Left ventricle myocardium inferior (tissue), 1 donor: Measurements from ENCODE around the gene FZD1. TPM values are rescaled to one million over a fixed set of nuclear protein-coding genes. Genes with fewer than 3 reads are reported as not detected.

Experiments
- DNase-seq: peaks from one replicate; pipeline ENCODE4 v3.0.0-alpha.2; 2020
- H3K27ac ChIP-seq: fragments of 200-600 bp; replicated peaks from 2 replicates; pipeline ENCODE4 v1.8.0; 2021
- H3K27me3 ChIP-seq: fragments of 200-600 bp; 2 replicates; pipeline ENCODE4 v1.8.0; 2021; ENCODE audit warnings: low read depth
- H3K36me3 ChIP-seq: fragments of 200-600 bp; 2 replicates; pipeline ENCODE4 v1.8.0; 2021
- H3K4me1 ChIP-seq: fragments of 200-600 bp; 2 replicates; pipeline ENCODE4 v1.8.0; 2021
- H3K4me3 ChIP-seq: fragments of 200-600 bp; 2 replicates; pipeline ENCODE4 v1.8.0; 2021; ENCODE audit warnings: mild to moderate bottlenecking, moderate library complexity
- H3K9me3 ChIP-seq: fragments of 200-600 bp; replicated peaks from 2 replicates; pipeline ENCODE4 v1.8.0; 2021
- intact Hi-C: fragments of 100-400 bp; cut with micrococcal nuclease; formaldehyde crosslinking; loops from one replicate; pipeline ENCODE4 v1.11.0; 2022
- total RNA-seq: library from RNA; stranded (reverse); fragmentation: NEBNext Ultra II Directional; extraction: Animal tissue kit (Norgen Biotek cat#: 25700); gene quantifications from one replicate; pipeline ENCODE4 v1.2.1, GENCODE V29; 2021
- TF ChIP-seq, protein P1 (sequence below): fragments of 200-600 bp; IDR thresholded peaks from 2 replicates; pipeline ENCODE4 v1.8.0; 2021; ENCODE audit warnings: antibody characterized with exemption, mild to moderate bottlenecking, borderline replicate concordance
- donor health status: DM: no; HTN: yes; CAD: no; lungs with severe emphysema.

FZD1 gene
- total RNA-seq, 1 donor from 2014 or later: 14.1 TPM

DNA sequence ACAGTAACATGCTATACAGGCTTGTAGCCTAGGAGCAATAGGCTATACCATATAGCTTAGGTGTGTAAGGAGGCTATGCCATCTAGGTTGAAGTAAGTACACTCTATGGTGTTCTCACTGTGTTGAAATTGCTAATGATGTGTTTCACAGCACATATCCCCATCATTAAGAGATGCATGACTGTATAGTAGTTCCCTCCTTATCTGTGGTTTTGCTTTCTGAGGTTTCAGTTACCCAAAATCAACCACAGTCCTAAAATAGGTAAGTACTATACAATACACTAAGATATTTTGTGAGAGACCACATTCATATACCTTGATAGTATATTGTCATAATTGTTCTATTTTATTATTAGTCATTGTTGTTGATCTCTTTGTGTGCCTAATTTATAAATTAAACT is 12.7 kb downstream of the FZD1 start:
- H3K36me3 ChIP-seq: no peaks in the 10 kb centered on the region
- H3K4me3 ChIP-seq: no peak overlapping the region
- H3K27ac ChIP-seq: no peak overlapping the region
- H3K9me3 ChIP-seq: no peaks in the 10 kb centered on the region
- no peak for DNase-seq
- intact Hi-C loops: no loop called here
- no peaks in the 10 kb centered on the region for H3K4me1 ChIP-seq
- H3K27me3 ChIP-seq: no peaks in the 10 kb centered on the region
- TF ChIP-seq, protein P1, sequence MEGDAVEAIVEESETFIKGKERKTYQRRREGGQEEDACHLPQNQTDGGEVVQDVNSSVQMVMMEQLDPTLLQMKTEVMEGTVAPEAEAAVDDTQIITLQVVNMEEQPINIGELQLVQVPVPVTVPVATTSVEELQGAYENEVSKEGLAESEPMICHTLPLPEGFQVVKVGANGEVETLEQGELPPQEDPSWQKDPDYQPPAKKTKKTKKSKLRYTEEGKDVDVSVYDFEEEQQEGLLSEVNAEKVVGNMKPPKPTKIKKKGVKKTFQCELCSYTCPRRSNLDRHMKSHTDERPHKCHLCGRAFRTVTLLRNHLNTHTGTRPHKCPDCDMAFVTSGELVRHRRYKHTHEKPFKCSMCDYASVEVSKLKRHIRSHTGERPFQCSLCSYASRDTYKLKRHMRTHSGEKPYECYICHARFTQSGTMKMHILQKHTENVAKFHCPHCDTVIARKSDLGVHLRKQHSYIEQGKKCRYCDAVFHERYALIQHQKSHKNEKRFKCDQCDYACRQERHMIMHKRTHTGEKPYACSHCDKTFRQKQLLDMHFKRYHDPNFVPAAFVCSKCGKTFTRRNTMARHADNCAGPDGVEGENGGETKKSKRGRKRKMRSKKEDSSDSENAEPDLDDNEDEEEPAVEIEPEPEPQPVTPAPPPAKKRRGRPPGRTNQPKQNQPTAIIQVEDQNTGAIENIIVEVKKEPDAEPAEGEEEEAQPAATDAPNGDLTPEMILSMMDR: no peak

DNA sequence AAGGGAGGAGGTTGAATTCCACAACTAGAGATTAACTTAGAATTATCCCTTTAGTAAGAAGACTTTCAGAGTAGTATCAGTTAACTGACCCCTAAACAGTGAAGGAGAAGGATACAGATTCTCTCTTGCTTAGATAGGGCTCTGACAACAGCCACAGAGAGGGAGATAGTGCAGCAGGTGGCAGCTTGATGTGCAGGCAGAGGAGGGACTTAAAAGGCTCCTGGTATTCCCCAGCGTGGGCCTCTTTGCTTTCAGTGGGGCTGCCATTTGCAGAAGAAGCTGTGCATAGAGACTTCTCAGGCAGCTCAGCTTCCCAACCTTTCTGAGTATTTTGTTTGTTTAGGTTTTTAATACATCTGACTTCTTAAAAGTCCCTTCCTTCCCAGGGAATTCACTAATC is 16.0 kb downstream of the FZD1 start:
- no peak overlapping the region for H3K4me3 ChIP-seq
- H3K4me1 ChIP-seq: no peaks in the 10 kb centered on the region
- DNase-seq: no peak
- intact Hi-C loops: no loop called here
- no peaks in the 10 kb centered on the region for H3K9me3 ChIP-seq
- H3K36me3 ChIP-seq: no peaks in the 10 kb centered on the region
- H3K27me3 ChIP-seq: no peaks in the 10 kb centered on the region
- TF ChIP-seq, protein P1: no peak
- no peak overlapping the region for H3K27ac ChIP-seq

DNA sequence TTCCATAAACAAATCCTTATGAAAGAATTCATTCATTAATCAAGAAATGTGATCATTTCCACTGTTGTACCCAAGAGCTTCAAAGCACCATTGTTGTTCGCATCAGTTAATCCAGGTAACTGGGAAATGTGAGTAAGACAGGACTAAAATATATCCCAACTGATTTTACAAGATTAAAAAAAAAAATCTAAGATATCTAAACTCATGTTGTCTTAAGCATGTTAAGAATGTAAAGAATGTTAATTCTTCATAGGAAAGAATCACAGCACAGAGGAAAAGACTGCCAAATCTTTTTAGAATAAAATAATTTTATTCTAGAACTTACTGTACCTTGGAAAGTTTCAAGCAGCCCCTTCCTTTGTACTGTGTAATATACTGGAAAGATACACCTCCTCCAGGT is 16.4 kb downstream of the FZD1 start:
- no peak overlapping the region for H3K4me3 ChIP-seq
- DNase-seq: no peak
- intact Hi-C loops: no loop called here
- H3K27ac ChIP-seq: no peak overlapping the region
- TF ChIP-seq, protein P1: no peak
- no peaks in the 10 kb centered on the region for H3K27me3 ChIP-seq
- H3K4me1 ChIP-seq: no peaks in the 10 kb centered on the region
- no peaks in the 10 kb centered on the region for H3K9me3 ChIP-seq
- H3K36me3 ChIP-seq: no peaks in the 10 kb centered on the region

DNA sequence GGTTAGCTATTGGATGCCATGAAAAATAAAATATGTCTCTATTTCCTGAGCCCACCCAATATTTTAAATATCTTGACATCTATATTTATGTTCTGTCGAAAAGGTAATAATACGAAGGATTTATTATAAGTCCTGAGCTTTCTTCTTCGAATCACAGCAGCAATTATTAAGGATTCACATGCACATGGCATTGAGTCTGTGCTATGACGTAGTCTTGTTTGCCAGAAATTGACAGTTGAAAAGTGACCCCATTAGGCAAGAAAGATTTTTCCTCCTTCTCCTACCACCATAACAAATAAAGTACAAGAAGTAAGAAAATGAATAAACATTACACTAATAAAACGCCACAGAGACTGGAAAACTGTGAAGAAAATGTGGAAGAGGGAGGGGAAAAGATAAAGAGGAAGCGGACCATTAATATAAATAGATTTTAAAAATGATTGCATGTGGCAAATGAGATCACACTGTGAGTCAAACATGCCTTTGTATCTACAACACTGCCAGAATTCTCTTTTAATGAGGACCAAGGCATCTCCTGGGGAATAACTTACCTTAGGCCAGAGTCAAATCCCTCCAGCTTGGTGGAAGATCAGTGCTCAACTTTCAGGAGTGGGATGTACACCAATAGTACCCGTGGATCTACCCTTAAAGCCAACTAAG is 21.6 kb downstream of the FZD1 start:
- TF ChIP-seq, protein P1: no peak
- intact Hi-C loops: loop anchor here (5.0 kb wide), 1 partner anchor 351 kb away; no protein-coding TSS in a partner anchor

DNA sequence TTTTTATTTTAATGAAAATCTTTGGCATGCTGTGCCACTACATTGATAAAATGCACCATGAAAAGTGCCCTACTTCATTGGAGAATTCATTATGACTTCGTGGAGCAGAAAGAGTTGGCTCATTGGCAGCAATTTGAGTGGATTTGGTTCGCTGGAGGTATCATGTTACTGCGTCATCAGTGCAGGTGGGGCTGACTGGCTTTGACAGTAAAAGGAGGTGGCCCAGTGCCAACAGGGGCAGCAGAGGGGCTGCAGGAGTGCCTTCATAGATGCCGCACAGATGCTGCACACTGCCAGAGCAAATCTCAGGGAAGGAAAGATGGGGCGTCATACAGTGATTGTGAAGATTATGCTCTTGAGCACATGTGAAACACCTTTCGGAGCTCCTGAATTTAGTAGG is 22.2 kb downstream of the FZD1 start:
- Histone ChIP-seq H3K9me3 (no peaks in the 10 kb centered on the region), H3K27ac (no peak overlapping the region), H3K27me3 (no peaks in the 10 kb centered on the region), H3K36me3 (no peaks in the 10 kb centered on the region), H3K4me3 (no peak overlapping the region), H3K4me1 (no peaks in the 10 kb centered on the region)
- intact Hi-C loops: loop anchor here (5.0 kb wide), 1 partner anchor 351 kb away; no protein-coding TSS in a partner anchor
- TF ChIP-seq, protein P1: no peak
- no peak for DNase-seq

More for the DNA sequence above, 21.6 kb downstream of the FZD1 start:
- Histone ChIP-seq H3K4me1 (no peaks in the 10 kb centered on the region), H3K27me3 (no peaks in the 10 kb centered on the region), H3K27ac (no peak overlapping the region), H3K9me3 (no peaks in the 10 kb centered on the region), H3K4me3 (no peak overlapping the region), H3K36me3 (no peaks in the 10 kb centered on the region)
- DNase-seq: no peak
